Measurements from ENCODE around the gene CTNNA1. TPM values are rescaled to one million over a fixed set of nuclear protein-coding genes. Genes with fewer than 3 reads are reported as not detected.

CTNNA1 gene
- total RNA-seq, 3 donors from 2014 or later, result 27.0 to 40.3 (median 32.2) TPM

DNA sequence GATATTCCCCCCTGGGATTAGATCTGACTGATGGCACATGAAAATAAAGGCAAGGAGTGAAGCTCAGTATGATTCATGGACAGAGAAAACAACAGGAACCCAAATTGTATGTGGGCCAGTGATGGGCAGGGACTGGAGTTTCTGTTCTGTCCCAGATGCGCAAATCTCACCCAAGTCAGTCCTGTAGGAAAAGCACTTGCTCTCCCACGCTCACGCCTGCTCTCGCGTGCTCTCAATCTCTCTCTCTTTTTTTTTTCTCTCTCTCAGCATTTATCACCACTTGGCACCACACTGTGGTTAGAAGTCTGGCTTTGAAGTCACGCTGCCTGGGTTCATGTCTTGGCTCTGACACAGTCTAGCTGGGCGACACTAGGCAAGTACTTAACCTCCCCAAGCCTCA lies 228.4 kb downstream of the CTNNA1 start:
- Mint-ChIP-seq H3K4me1 (ENCODE audit: low read depth) (peaks cover 37% of the 10 kb centered on the region), H3K4me3 (peak overlapping the region; percentile 31), H3K36me3 (ENCODE audit: insufficient read depth) (peaks cover 2% of the 10 kb centered on the region), H3K27me3 (ENCODE audit: low read depth) (no peaks in the 10 kb centered on the region), H3K9me3 (no peaks in the 10 kb centered on the region)
- DNase-seq (no peak), ATAC-seq (peak; percentile 62 to 71)

- Mint-ChIP-seq H3K4me1 (ENCODE audit: low read depth) (peaks cover 37% of the 10 kb centered on the region), H3K9me3 (no peaks in the 10 kb centered on the region), H3K27me3 (ENCODE audit: low read depth) (no peaks in the 10 kb centered on the region), H3K36me3 (ENCODE audit: insufficient read depth) (peaks cover 2% of the 10 kb centered on the region), H3K4me3 (no peak overlapping the region)
- ATAC-seq, result no peak
- no peak for DNase-seq
These were observed 230.8 kb downstream of the CTNNA1 start for GRCh38 chr5:138983984-138984383.

Other genes starting within 250 kb of the CTNNA1 start
- gene ETF1, start 210.2 kb upstream of the CTNNA1 start, total RNA-seq, result 100 to 1,000 TPM; 261 to 279 (median 270) TPM
- gene HSPA9, start 178.0 kb upstream of the CTNNA1 start, total RNA-seq, result 100 to 1,000 TPM; 701 to 707 (median 707) TPM
- under 1 TPM; 0.05 to 0.33 (median 0.20) TPM for gene LRRTM2, start 121.9 kb downstream of the CTNNA1 start, total RNA-seq

Data from activated T-cell treated with anti-CD3 and anti-CD28 coated beads, Interleukin-2, amount 50 U/mL, for 4 hours (primary cell).